ENCODE measurements around the gene CEL.

DNA sequence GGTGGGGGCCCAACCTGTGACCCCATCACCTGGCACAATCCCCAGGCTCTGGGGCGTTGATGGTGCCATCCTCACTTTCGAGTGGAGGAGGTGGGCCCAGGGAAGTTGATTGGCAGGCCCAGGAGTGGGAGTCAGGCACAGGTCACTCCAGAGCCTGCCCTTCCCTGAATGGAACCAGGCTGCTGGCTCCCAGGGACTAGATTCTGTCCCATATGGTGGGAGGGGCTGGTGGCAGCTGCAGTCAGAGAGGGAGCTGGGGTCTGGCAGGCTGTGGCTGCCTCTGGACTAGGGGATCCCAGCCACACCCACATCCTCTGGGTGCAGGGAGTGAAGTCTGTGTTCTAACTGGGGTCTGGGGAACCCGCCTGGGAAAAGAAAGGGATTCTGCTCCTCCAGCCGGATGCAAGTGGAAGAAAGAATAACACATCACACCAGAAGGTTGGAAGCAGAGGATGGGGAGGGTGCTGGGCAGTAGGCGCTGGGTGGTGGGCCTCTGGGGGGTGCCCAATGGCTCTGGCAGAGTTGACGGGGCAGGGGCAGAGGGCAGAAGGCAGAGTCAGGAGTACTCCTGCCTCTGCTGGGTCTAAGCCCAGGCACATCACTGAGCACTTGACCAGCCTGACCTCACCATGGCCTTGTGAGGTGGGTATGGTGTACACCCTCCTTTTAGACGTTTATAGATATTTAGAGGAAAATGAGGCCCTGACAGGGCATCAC is 25.8 kb downstream of the CEL start:
- TF ChIP-seq, protein P1, sequence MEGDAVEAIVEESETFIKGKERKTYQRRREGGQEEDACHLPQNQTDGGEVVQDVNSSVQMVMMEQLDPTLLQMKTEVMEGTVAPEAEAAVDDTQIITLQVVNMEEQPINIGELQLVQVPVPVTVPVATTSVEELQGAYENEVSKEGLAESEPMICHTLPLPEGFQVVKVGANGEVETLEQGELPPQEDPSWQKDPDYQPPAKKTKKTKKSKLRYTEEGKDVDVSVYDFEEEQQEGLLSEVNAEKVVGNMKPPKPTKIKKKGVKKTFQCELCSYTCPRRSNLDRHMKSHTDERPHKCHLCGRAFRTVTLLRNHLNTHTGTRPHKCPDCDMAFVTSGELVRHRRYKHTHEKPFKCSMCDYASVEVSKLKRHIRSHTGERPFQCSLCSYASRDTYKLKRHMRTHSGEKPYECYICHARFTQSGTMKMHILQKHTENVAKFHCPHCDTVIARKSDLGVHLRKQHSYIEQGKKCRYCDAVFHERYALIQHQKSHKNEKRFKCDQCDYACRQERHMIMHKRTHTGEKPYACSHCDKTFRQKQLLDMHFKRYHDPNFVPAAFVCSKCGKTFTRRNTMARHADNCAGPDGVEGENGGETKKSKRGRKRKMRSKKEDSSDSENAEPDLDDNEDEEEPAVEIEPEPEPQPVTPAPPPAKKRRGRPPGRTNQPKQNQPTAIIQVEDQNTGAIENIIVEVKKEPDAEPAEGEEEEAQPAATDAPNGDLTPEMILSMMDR (tag by site-specific recombination; IDR thresholded peaks at IDR 0.05), result no peak
- no peak for TF ChIP-seq ZNF747 (tag by site-specific recombination; IDR thresholded peaks at IDR 0.05)

Data from HEK293 (cell line).